GM19351 (cell line): ENCODE measurements around the gene PIP5K1B.

Experiments
- ATAC-seq: cut with Tn5 transposase; IDR thresholded peaks from one replicate; pipeline ENCODE4 v1.9.1; 2021; ENCODE audit warnings: mild to moderate bottlenecking, moderate library complexity; ENCODE audit not compliant: unreplicated experiment

The PIP5K1B gene

GRCh38 chr9:68707801-68708488 lies 2.9 kb downstream of the PIP5K1B start:
- ATAC-seq: no peak

DNA sequence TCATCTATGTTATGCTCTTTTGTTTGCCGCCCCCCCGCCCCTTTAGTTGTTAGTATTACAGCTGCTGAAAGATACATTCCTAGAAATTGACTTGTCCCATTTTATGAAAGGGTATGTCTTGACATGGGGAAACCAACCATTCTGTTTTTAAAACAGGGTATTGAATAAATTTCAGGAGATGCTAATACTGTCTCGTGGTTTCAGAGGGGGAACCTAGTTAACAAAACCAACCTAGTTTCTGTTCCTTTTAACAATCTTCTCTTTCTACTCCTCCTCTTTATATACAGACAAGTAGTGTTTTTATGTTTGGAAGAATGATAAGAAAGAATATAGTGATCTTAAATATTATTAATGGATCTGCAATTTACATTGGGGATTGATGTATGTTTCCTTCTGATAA lies 3.5 kb downstream of the PIP5K1B start:
- no peak for ATAC-seq

GRCh38 chr9:68709291-68710110 lies 4.5 kb downstream of the PIP5K1B start:
- ATAC-seq: no peak

DNA sequence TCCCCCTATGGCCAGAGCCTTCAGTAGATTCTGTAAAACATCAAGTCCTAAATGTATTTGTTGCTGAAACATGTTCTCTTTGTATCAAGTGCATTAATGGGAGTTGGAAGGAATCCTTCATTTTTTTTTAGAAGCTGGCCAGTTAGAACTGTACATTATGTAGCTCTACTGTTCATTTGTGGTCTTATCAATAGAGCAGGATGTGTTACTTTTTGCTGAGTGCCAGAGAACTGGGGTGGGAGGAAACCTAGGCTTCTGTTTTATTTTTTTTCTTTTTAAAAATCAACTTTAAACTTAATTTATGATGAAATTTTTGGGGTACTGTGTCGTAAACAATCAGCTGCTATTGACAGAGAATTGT lies 5.1 kb downstream of the PIP5K1B start:
- no peak for ATAC-seq

- no peak for ATAC-seq
Measured at GRCh38 chr9:68711281-68711680, 6.2 kb downstream of the PIP5K1B start.

DNA sequence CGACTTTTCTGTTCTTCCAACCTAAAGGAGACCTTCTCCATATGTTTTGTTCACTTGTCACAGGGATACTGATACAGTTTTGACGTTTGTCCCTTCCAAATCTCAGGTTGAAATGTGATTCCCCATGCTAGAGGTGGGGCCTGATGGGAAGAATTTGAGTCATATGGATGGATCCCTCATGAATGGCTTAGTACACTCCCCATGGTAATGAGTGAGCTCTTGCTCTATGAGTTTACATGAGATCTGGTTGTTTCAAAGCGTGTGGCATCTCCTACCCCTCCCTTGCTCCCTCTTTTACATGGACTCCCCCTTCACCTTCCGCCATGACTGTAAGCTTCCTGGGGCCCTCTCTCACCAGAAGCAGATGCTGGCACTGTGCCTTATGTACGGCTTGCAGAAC lies 6.9 kb downstream of the PIP5K1B start:
- ATAC-seq: no peak

- no peak for ATAC-seq
Measured at GRCh38 chr9:68714416-68715180, 9.6 kb downstream of the PIP5K1B start.

DNA sequence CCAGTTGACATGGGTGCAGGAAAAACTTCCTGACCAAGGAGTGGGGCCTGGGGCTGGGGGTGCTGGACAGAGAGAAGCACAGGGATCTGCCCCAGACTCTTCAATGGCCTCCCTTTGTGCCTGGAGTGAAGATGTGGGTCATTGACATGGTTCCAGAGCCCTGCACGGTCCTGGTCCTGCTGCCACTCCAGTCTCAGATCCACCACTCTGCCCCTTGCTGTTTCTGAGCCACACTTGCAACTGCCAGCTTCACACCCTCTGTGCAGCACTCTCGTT lies 10.1 kb downstream of the PIP5K1B start:
- ATAC-seq: no peak

DNA sequence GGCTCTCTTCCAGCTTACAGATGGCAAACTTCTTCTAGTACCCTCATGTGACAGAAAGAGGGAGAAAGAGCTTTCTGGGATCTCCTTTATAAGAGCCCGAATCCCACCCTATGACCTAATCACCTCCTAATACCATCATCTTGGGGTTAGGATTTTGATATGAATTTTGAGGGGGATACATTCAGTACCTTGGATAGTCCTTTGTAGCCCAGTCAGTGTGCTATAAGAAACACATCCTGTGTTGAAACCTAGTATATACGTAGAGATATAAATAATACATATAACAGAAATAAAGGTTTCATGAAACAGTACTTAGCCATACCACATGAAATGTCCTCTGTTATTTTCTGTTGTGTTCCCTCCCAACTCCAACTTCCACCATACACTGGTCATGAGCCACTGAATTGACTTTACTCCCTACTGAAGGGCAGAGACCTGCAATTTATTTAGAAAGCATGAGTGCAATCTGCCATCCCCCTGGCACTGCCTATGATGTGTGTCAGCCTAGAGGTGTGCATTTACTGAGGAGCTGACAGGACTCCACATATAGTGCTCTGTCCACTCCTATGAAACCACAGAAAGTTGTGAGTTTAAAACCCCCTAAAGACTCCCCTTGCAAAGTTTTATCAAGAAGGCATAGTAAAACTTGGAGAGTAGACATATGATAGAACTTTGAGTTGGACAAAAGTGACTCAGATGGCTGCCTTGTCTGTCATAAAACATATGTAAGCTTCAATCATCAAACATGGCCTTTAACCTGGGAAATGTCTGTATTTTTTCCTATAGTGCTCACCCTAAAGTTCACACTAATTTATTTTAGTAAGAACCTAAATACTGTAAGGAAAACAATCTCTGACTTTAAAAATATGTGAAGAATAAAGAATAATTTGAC lies 12.8 kb downstream of the PIP5K1B start:
- no peak for ATAC-seq

DNA sequence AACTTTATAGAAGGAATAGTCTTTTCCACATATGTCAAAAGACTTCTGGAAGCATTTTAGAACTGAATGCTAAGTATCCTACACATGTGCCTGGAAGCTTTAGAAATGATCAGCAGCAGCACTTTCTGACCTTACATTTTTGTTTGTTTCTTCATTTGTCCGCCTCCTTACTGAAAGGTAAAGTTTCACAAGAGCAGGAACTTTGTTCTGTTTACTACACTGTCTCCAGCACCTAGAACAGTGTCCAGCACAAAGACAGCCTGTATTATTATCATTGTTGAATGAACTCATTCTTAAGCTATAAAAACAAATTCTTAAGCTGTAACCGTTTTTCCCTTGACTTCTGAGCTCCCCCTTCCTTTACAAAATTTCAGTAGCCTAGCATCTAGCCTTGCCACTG lies 14.8 kb downstream of the PIP5K1B start:
- ATAC-seq: no peak

DNA sequence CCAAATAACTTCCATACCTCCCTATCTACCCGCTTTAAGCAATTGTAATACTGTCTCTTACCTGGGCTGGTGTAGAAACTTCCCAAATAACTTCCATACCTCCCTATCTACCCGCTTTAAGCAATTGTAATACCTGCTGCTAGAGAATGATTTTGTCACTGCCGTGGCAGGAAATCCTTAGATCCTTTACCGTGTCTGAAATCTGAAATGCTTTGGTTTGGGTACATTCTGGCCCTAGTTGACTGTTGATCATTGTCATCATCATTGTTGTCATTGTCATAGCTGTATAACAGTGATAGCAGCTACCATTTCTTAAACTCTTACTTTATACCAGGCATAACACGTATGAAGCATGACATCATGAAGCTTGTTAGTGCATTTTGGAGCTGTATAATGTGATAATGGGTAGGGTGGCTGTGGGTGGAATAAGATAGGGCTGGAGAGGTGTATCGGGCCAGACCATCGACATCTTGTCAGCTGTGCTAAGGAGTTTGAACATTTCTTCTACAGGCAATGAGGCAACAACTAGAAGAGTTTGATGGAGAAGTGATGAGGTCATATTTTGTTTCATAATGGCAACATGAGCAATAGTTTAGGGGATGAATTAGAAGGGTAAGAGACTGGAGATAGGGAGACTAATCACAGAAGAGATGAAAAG lies 15.7 kb downstream of the PIP5K1B start:
- no peak for ATAC-seq

GRCh38 chr9:68721666-68722330 lies 16.8 kb downstream of the PIP5K1B start:
- no peak for ATAC-seq

DNA sequence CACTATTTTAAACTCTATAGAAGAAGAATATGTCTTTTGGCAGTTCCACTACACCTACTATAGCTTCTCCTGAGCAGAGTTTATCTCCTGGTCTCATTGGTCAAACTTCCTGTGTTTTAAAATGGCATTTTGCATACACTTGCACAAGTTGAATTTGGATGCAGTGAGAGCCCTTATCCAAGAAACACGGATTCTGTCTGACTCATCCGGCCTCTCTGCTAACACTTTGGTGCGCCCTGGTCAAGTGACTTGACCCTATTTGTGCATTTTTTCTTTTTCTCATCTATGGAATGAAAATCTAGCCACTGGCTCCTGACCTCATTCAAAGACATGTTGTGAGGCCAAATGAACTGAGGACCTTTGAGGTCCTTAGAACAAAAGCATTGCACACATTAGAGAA lies 20.0 kb downstream of the PIP5K1B start:
- ATAC-seq: no peak

DNA sequence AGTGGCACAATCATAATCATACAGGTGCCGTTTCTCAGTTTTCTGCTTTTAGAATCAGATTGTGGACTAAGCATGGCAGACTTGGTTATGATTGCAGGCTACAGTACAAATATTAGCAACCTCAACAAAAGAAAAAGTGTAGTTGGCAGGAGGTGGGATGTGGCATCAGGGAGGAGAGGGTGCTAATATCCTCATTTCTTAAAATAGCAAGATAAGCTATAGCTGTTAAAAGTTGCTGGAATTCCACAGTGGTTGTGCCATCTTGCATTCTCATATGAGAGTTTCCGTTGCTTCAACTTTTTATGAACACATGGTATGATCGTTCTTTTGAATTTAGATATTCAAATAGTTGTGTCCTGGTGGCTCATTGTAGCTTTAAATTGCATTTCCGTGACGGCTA lies 21.4 kb downstream of the PIP5K1B start:
- ATAC-seq: no peak

DNA sequence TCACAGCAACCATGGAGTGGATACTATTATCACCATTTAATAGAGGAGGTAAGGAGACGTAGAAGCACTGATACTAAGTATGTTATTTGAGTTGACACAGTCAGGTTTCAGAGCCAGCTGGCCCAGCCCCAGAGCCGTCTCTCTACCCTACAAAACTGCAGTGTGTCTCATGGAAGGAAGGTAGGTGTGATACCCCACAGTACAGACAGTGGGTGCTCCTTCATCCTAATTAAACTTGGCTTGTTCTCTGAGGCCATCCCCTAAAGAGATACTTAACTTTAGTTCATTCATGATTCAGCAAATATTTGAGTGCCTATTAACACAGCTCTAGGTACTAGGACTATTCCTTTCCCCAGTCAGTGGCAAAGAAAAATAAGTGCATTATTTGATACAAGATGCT lies 22.6 kb downstream of the PIP5K1B start:
- ATAC-seq: no peak

DNA sequence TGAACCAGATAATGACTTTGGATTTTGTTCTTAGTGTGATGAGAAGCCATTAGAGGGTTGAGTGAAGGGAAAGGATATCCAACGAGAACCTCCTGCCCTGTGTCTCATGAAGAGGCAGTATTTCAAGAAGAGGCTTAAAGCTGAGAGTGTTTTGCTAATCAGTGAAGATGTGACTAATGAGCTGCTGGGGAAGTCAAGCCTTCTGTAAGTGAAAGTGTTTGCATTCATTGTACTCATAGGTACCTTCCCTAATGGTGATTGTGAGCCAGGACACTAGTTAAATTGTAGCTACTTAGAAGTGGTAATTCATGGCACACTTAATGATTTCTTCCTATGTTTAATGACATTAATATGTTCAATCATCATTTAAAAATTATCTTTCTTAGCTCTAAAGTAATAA lies 23.7 kb downstream of the PIP5K1B start:
- no peak for ATAC-seq

DNA sequence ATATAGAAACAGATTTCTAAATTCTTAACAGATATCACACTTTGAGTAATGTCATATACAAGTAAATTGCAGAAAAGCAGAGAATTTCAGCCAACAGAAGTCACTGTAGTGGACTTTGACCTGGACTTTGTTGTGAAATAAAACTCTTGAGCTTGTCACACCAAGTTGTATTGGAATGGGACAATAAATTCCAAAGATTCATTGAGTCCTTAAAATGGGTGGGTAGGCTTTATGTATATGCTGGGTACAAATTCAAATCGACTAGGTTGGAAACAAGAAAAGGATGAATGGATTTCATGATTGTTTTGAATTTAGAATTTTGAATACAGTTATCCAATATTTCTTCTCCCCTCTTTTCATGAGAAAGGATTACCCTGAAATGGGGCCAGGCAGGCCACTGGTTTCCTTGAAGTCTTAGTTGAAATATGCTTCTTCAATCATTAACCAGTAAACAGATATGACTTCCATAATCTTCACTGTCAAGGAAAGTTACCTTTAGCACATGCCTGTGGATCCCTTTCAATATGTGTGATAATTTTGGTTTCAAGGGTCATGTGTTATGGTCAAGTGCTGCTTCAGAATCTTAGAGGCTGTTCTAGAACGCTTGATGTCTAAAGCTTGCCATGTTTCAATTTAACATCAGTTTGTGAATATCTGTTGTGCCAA lies 25.7 kb downstream of the PIP5K1B start:
- ATAC-seq: no peak

DNA sequence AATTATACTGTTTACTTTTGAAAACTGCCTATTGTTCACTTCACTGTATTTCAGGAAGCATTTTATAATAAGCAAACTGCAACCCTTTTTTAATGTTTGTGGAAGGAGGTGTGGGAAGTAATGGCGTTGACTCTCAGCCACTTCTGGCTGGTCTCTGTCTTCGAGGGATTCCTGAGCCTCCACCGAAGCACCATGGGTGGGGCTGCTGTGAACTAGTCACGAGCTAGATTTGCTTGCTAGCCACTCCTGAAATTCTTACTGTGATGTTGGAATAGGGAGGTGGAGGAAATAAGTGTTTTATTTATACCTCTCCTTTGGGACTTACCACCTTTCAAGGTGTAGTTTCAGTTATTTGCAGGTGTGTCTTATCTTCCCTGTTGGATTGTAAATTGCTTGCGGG lies 26.8 kb downstream of the PIP5K1B start:
- no peak for ATAC-seq

DNA sequence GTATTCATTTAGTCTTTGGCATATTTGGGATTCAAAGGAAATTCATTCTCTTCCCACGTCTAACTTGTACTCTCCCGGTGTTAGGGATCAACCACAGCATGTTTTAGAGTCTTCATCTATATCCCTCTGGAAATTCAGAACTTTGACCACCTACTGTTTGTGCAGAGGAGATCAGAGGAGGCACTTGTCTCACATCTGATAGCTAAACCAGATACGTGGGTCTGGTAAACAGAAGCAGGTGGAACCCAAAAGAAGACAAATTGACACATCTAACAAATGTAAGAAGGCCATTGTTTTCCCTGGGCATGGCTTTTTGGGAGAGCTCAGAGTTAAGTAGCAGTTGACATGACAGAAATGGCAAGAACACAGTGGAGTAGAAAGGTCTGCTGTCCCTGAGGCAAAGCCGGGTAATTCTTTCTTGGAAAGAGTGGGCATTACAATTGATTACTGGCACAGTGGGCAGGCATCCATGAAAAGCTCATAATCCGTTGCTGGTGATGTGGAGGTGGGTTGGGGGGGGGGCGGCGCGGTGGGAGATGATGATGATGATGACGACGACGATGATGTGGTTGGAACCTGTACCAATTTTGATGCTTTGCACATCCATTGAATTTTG lies 27.5 kb downstream of the PIP5K1B start:
- no peak for ATAC-seq
